Measurements from ENCODE around the gene DGCR6L. TPM values are rescaled to one million over a fixed set of nuclear protein-coding genes. Genes with fewer than 3 reads are reported as not detected.

DGCR6L gene
- total and polyA plus RNA-seq, 2 of the 4 experiments (the other 2 are of a cell fraction): 65.4 to 80.4 TPM

DNA sequence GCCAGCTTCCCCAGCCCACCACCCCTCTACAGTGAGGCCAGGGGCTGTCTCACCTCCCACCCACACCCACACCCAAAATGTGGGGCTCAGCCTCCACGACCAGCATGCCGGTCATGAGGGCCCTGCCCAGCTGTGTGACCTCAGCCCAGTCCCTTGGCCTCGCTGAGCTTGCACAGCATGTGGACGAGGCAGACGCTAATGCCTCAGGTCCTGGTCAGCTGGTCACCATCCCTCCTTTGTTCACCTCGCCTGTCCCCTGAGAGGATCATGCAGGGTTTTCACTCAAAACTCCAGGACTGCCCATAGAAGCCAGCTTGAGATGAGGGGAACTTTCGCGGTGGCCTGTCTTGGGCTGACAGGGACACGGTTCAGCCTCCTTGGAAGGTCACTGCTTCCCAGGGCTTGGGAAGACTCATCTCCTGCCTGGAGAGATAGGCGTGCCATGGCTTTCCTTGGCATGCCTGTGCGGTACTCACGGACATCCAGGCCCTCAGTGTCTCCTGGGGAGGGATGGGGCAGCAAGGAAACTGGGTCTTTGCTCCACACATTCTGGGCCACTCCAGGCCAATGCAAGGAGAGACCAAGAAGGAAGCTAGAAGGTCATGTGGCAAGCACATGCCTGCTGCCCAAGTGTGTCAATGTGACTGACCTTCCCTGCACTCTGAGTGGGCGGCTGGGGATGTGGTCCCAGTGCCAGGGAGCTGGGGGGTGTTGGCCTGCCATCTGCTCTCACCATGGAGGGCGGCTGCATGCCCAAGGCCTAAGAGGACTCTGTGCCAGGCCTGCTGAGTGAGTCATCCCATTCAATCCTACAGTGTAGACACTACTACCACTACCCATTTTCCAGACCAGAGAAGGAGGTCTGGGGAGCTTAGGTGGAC lies 48.5 kb downstream of the DGCR6L start:
- no peak overlapping the region for H2AK9ac ChIP-seq (replicated peaks; ENCODE audit: low read depth, low read length, poor library complexity)
- no peak overlapping the region for H3K27ac ChIP-seq (ENCODE audit: insufficient read depth, low read length)
- no peak for DNase-seq
- no peak overlapping the region for H3K23ac ChIP-seq (ENCODE audit: low read depth, low read length)
- no peak overlapping the region for H3K14ac ChIP-seq (replicated peaks; ENCODE audit: low read depth, low read length)
- no peak overlapping the region for H3K56ac ChIP-seq (ENCODE audit: extremely low read depth, insufficient read depth, low read length)
- ChIA-PET POLR2A (ENCODE audit: unreplicated experiment) (no interaction called here), CTCF (no interaction called here)
- H3K4ac ChIP-seq (ENCODE audit: low read depth, low read length): no peak overlapping the region
- no peak overlapping the region for H3K4me3 ChIP-seq (ENCODE audit: insufficient read depth, low read depth, low read length)
- no peaks in the 10 kb centered on the region for H3K79me1 ChIP-seq (ENCODE audit: low read depth in 1 of 2, low read length in 2 of 2)
- no peaks in the 10 kb centered on the region for H3K4me1 ChIP-seq (ENCODE audit: control insufficient read depth, insufficient read depth, low read length)
- H4K91ac ChIP-seq (ENCODE audit: insufficient read depth, low read depth, low read length): no peak overlapping the region
- no peak overlapping the region for H2AK5ac ChIP-seq (ENCODE audit: low read depth, low read length)
- no peaks in the 10 kb centered on the region for H3K36me3 ChIP-seq (ENCODE audit: control insufficient read depth, insufficient read depth, low read length)
- 89% methylated on average over 5 of the region's 14 CpGs; no CpG with 5 or more reads in 1 of the 2 experiments for WGBS, 2 experiments (ENCODE audit: extremely low coverage in 2 of 2, insufficient read length in 1 of 2)
- no peak overlapping the region for H2BK5ac ChIP-seq (ENCODE audit: low read depth, low read length, poor library complexity, severe bottlenecking)
- ATAC-seq (ENCODE audit: low read depth): no peak
- H2AFZ ChIP-seq (replicated peaks; ENCODE audit: low read length, poor library complexity): no peak overlapping the region
- no peak overlapping the region for H2BK120ac ChIP-seq (ENCODE audit: low read depth, low read length)
- H3K27me3 ChIP-seq (ENCODE audit: control insufficient read depth, insufficient read depth, low read length): peaks cover 17% of the 10 kb centered on the region; the same call in 1 of the 2 replicates
- dilution Hi-C loops (cut with HindIII; ENCODE audit: low sequenced_read_pairs, unreplicated experiment) (no loop called here), intact Hi-C loops (cut with micrococcal nuclease) (no loop called here), in situ Hi-C loops (cut with MboI; ENCODE audit: low sequenced_read_pairs) (no loop called here)
- no peaks in the 10 kb centered on the region; the same call in none of the 2 replicates for H4K20me1 ChIP-seq (ENCODE audit: insufficient read depth, low read length)
- H2BK15ac ChIP-seq (ENCODE audit: low read depth, low read length): no peak overlapping the region
- H3K4me2 ChIP-seq (ENCODE audit: low read depth, low read length): no peak overlapping the region
- no peak overlapping the region for H3K9ac ChIP-seq (ENCODE audit: low read depth, low read length)
- TF ChIP-seq BHLHE40 (IDR thresholded peaks at IDR 0.05; ENCODE audit: low read depth, low read length) (no peak), RAD21 (IDR thresholded peaks at IDR 0.05; ENCODE audit: low read length) (no peak), MXI1 (IDR thresholded peaks at IDR 0.05; ENCODE audit: borderline replicate concordance, low read depth, low read length) (no peak), CEBPB (IDR thresholded peaks at IDR 0.05; ENCODE audit: low read depth, low read length) (no peak), NFE2L2 (IDR thresholded peaks at IDR 0.05; ENCODE audit: low read depth, low read length) (no peak), POLR2A (IDR thresholded peaks at IDR 0.05; ENCODE audit: low read depth, low read length) (no peak), SMC3 (IDR thresholded peaks at IDR 0.05; ENCODE audit: low read depth, low read length) (no peak), MAFK (IDR thresholded peaks at IDR 0.05; ENCODE audit: low read depth, low read length) (no peak), FOS (IDR thresholded peaks at IDR 0.05; ENCODE audit: low read depth, low read length) (no peak), MAZ (IDR thresholded peaks at IDR 0.05; ENCODE audit: borderline replicate concordance, low read depth, low read length) (no peak), RCOR1 (IDR thresholded peaks at IDR 0.05; ENCODE audit: insufficient replicate concordance, low read length) (no peak)
- TF ChIP-seq, protein P1, sequence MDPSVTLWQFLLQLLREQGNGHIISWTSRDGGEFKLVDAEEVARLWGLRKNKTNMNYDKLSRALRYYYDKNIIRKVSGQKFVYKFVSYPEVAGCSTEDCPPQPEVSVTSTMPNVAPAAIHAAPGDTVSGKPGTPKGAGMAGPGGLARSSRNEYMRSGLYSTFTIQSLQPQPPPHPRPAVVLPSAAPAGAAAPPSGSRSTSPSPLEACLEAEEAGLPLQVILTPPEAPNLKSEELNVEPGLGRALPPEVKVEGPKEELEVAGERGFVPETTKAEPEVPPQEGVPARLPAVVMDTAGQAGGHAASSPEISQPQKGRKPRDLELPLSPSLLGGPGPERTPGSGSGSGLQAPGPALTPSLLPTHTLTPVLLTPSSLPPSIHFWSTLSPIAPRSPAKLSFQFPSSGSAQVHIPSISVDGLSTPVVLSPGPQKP (IDR thresholded peaks at IDR 0.05; ENCODE audit: borderline replicate concordance, low read depth, low read length): no peak
- TF ChIP-seq, protein P2, sequence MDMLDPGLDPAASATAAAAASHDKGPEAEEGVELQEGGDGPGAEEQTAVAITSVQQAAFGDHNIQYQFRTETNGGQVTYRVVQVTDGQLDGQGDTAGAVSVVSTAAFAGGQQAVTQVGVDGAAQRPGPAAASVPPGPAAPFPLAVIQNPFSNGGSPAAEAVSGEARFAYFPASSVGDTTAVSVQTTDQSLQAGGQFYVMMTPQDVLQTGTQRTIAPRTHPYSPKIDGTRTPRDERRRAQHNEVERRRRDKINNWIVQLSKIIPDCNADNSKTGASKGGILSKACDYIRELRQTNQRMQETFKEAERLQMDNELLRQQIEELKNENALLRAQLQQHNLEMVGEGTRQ (IDR thresholded peaks at IDR 0.05; ENCODE audit: low read depth, low read length): no peak
- TF ChIP-seq, protein P3, sequence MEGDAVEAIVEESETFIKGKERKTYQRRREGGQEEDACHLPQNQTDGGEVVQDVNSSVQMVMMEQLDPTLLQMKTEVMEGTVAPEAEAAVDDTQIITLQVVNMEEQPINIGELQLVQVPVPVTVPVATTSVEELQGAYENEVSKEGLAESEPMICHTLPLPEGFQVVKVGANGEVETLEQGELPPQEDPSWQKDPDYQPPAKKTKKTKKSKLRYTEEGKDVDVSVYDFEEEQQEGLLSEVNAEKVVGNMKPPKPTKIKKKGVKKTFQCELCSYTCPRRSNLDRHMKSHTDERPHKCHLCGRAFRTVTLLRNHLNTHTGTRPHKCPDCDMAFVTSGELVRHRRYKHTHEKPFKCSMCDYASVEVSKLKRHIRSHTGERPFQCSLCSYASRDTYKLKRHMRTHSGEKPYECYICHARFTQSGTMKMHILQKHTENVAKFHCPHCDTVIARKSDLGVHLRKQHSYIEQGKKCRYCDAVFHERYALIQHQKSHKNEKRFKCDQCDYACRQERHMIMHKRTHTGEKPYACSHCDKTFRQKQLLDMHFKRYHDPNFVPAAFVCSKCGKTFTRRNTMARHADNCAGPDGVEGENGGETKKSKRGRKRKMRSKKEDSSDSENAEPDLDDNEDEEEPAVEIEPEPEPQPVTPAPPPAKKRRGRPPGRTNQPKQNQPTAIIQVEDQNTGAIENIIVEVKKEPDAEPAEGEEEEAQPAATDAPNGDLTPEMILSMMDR (conservative IDR thresholded peaks at IDR 0.05; ENCODE audit: low read depth, low read length): no peak
- no peaks in the 10 kb centered on the region for H3K9me1 ChIP-seq (ENCODE audit: insufficient read depth, low read length)
- BruUV-seq (replicated peaks): no TSS peak
- no peaks in the 10 kb centered on the region for H3K9me3 ChIP-seq (ENCODE audit: control insufficient read depth, insufficient read depth, low read length)
- H4K8ac ChIP-seq (ENCODE audit: low read depth in 2 of 2, low read length in 2 of 2): no peak overlapping the region
- H2BK20ac ChIP-seq (ENCODE audit: low read depth, low read length): no peak overlapping the region
- no peak overlapping the region for H4K5ac ChIP-seq (ENCODE audit: low read depth, low read length)
- no peak overlapping the region for H3K18ac ChIP-seq (ENCODE audit: low read depth, low read length)
